ENCODE results near the gene DOK5.

Gene DOK5

DNA sequence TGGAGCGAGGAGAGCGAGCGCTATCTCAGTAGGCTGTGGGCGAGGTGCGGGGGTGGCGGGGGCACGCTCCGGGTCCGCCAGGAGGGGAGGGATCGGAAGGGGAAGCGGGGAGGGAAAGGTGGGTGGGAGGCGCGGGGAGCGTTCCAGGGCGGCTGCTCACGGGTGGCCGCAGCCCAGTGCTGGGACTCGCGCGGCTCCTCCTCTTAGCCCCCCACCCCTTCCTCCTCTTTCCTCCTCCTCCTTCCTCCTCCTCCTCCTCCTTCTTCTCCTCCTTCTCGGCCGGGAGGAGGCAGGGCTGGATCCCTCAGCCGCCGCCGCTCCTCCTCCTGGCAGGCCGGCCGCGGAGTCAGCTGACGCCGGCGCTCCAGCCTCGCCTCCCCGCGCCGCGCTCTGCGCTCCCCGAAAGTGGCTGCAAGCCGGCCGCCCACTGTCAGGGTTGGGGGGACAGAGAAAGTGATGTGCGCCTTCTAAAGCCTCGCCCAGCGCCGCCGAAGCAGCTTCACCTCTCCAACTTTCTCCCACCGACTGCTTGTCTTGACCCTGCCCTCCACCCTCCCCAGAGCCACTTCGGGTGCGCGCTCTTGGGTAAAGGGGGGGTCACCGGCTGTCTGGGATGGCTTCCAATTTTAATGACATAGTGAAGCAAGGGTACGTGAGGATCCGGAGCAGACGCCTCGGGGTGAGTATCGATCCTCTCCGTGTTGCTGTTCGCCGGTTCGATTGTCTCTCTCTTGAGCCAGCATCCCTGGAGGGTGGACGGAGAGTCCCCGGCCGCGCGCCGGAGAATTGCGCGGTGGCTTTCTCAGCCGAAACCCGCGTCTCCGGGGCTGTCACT lies at the start of gene DOK5:
DOK5 (plus strand) TSS at position 260 of the 835 bp plus-strand sequence; CDS start at position 614, 354 bp downstream.
- TF ChIP-seq, protein P1, sequence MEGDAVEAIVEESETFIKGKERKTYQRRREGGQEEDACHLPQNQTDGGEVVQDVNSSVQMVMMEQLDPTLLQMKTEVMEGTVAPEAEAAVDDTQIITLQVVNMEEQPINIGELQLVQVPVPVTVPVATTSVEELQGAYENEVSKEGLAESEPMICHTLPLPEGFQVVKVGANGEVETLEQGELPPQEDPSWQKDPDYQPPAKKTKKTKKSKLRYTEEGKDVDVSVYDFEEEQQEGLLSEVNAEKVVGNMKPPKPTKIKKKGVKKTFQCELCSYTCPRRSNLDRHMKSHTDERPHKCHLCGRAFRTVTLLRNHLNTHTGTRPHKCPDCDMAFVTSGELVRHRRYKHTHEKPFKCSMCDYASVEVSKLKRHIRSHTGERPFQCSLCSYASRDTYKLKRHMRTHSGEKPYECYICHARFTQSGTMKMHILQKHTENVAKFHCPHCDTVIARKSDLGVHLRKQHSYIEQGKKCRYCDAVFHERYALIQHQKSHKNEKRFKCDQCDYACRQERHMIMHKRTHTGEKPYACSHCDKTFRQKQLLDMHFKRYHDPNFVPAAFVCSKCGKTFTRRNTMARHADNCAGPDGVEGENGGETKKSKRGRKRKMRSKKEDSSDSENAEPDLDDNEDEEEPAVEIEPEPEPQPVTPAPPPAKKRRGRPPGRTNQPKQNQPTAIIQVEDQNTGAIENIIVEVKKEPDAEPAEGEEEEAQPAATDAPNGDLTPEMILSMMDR (IDR thresholded peaks at IDR 0.05), result no peak

DNA sequence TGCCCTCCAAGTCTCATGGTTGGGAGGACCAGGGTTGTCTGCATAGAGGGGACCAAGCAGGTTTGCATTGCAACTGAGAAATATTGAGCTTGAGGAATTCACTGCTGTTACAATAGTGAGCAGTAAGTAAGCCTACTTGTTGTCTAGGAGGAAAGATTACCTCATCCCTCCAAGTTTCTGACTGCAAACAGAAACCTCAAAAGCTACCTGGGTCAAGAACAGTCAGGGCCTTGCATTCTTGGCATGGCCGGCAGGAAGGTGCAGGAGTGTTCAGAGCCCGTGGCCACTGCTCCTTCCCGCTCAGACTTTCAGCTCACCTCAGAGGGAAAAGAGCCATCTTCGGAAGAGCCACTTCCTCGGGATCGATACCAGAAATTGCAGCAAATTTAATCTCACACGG lies 46.0 kb upstream of the DOK5 start:
- TF ChIP-seq, protein P1 (IDR thresholded peaks at IDR 0.05), result no peak

DNA sequence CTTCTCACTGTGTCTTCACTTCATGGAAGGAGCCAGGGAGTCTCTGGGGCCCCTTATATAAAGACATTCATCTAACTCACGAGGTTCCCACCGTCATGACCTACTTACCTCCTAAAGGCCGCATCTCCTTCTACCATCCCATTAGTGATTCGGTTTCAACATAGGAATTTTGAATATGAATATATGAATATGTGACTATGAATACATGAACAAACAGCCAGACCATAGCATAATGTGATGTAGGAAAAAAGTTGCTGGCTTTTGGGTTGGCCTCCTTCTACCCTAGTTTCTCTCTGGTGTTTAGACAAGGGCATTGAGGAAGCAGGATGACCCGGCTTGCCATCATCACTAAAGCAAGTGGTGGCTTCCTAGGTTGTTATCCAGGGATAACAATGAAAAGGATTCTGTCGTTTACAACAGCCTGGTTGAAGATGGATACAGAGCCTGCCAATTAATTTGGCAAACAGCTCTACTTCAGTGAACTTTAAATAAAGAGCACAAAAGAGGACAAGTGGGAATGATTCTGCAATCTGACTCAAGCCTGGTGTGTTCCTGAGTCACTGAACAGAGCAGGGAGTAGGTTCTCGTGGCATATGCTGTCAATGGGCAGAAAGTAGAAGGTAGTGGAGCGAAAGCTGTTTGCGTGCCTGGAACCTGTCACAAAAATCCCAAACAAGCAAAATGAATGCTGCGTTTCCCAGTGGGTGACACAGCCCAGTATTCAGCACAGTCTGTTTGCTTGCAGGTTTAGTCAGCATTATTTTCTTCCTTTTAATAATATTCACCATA lies 44.0 kb upstream of the DOK5 start:
- TF ChIP-seq, protein P1 (IDR thresholded peaks at IDR 0.05), result no peak

DNA sequence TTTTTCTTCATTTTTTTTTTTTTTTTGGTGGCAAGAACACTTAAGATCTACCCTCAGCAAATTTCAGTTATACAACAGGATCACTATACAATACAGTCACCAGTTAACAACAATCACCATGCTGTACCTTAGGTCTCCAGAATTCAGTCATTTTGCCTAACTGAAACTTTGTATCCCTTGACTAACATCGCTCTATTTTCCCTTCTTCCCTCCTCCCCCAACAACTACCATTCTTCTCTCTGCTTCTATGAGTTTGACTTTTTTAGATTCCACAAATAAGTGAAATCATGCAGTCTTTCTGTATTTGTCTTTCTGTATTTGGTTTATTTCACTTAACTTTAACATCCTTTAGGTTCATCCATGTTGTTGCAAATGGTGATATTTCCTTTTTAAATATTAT lies 42.4 kb upstream of the DOK5 start:
- TF ChIP-seq, protein P1 (IDR thresholded peaks at IDR 0.05), result no peak

DNA sequence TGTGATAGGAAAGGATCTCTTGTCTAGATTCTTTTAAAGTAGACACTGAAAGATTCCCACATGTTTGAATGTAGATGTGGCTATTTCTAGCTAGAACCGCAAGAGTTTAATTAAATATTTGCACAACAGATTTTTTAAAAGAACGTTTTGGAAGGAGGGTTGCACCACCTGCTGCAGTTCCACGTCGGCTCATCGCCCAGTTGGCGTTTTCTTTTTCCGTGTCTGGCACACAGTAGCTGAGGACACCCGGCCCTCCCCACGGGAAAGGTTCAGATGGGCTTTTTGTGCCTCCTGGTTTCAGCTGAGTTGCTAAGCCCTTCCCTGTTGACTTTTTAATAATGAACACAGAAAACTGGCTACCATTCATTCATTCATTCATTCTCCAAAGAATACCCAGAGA lies 41.8 kb upstream of the DOK5 start:
- TF ChIP-seq, protein P1 (IDR thresholded peaks at IDR 0.05), result no peak

DNA sequence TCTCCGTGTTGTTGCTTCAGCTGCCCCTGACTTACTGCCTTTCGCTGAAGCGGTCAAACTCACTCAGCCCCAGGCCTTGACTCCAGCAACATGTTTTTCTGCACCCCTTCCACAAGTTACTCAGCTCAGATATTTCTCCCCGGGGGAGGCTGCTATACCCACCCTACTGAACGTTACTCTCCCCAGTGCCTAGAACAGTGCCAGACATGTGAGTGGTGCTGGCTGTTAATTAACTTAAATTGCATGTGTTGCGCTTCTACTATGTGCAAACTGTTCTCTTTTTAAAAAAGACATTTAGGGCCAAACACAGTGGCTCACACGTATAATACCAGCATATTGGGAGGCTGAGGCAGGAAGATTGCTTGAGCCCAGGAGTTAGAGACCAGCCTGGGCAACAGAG lies 41.2 kb upstream of the DOK5 start:
- TF ChIP-seq, protein P1 (IDR thresholded peaks at IDR 0.05), result no peak

DNA sequence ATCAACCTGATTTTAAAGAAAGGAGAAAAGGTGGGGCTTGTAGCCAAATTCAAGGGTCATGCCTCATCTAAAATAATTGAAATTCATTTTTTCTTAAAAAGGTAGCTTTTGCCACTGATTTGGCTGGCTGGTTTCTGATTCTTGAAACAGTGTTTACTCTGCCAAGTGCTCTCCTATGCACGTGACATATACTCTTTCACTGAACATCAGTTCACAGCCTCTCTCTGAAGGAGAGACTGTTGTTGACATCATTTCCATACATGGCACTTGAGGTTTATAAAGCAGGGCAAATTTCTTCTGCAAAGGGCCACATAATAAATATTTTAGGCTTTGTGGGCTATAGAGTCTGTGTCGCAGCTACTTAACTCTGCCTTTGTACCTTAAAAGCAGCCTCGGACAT lies 40.4 kb upstream of the DOK5 start:
- TF ChIP-seq, protein P1 (IDR thresholded peaks at IDR 0.05), result no peak

Measured in LNCAP (cell line).